Fibroblast of pulmonary artery (primary cell): ENCODE data around the gene RBM7.

ENCODE experiments used
- DNase-seq: peaks from one replicate; pipeline ENCODE4 v3.0.0-alpha.2; 2010; ENCODE audit warnings: low read depth
- H3K4me3 ChIP-seq: replicated peaks from 2 replicates; pipeline ENCODE4 v1.5.1; 2011; ENCODE audit warnings: low read depth, mild to moderate bottlenecking, control low read depth, low read length, moderate library complexity
- CTCF ChIP-seq: IDR thresholded peaks from 2 replicates; pipeline ENCODE4 v1.5.1; 2011; ENCODE audit warnings: mild to moderate bottlenecking, control low read depth, low read length, inconsistent platforms; ENCODE audit errors: missing control alignments

The RBM7 gene

GRCh38 chr11:114366331-114367243, 33.9 kb upstream of the RBM7 start:
- H3K4me3 ChIP-seq: peak overlapping the region; percentile 26
- DNase-seq: peak; percentile 88
- TF ChIP-seq CTCF: no peak

DNA sequence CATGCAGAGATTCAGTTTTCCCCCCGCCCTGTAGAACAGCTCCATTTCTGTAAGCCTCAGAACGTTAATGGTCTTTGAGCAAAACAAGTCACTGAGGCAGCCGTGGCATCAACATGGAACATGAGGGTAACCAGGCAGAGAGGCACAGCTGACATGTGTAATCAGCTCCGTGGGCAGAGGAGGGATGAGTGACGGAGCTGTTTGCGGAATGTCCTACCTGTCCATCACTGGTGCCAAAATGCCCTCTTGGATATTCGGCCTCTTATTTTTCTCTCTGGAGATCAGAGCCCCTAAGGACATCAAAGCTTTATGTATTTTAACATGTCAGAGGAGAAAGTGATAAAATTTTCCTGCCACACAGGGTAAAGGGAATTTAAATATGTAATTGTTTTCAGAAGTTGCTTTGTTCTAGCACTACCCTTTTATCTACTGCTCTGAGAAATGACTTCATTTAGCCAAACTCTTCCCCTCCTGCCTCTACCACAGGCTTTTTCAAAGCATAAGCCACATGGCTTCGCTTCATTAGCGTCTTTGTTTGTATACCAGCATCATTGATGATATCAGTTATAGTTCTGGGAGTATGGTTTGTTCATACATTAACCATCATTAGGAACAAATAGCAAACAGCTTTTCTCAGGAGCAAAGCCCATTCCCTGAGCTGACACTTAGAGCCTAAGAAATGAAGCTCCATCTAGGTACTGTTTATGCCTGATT, 33.1 kb upstream of the RBM7 start:
- DNase-seq: no peak
- H3K4me3 ChIP-seq: peak overlapping the region; percentile 26
- TF ChIP-seq CTCF: no peak

DNA sequence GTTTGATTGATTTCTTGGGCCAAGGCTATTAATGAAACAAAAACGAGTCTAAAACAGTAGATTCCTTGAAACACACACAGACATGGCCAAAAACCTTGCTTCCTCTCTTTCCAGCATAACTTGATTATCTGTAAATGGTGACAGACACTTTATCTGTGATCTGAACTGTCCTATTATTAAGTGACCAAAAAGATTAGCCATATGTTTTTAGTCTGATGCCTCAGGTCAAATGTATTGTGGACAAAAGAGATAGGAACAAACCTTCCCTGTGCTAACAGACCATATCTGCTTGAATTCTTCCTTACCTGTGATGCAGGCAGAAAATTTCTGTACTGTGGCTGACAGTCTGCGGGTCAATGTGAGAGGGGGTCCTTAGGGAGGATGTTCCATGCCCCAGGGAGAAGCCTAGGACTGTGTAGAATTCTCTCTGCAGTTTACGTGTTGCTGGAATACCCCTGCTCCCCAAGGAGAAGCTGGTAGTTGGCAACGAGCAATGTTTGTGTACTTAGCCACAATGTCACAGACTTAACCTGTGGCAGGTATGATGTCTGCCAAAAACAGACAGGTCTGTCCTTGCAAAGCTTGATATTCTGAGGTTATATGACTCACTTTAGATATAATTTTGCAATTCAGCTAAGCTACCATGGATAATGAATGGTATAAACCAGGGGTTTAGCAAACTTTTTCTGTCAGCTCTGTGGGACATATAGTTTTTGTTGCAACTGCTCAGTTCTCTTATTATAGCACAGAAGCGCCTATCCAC, 31.4 kb upstream of the RBM7 start:
- TF ChIP-seq CTCF: no peak
- DNase-seq: no peak

GRCh38 chr11:114375052-114375451, 25.4 kb upstream of the RBM7 start:
- no peak overlapping the region for H3K4me3 ChIP-seq
- TF ChIP-seq CTCF: no peak
- no peak for DNase-seq

More for the DNA sequence above, 31.4 kb upstream of the RBM7 start:
- no peak overlapping the region for H3K4me3 ChIP-seq

GRCh38 chr11:114377612-114378267, 22.7 kb upstream of the RBM7 start:
- peak; percentile 44 for DNase-seq

More at GRCh38 chr11:114377612-114378267, 22.7 kb upstream of the RBM7 start:
- H3K4me3 ChIP-seq: no peak overlapping the region
- TF ChIP-seq CTCF: no peak
